Neural cell (in vitro differentiated cells): ENCODE results near the gene SEMA3B. TPM values are rescaled to one million over a fixed set of nuclear protein-coding genes. Genes with fewer than 3 reads are reported as not detected.

Experiments used
- H2AFZ ChIP-seq: fragments of 200-600, 300-800 bp; sonication (generic), shearing (Covaris generic); 2 replicates; pipeline ENCODE4 v1.6.0; 2014; ENCODE audit warnings: low read depth, mild to moderate bottlenecking, antibody characterized with exemption, low read length, moderate library complexity
- H3F3A ChIP-seq: fragments of 200-600 bp; shearing (Covaris generic); 2 replicates; pipeline ENCODE4 v1.6.1; 2016; ENCODE audit warnings: mild to moderate bottlenecking, moderate library complexity, mixed read lengths, antibody characterized with exemption, low read length; ENCODE audit not compliant: insufficient read depth, poor library complexity, severe bottlenecking
- H3K27ac ChIP-seq: fragments of 200-600, 300-800 bp; sonication (generic), shearing (Covaris generic); 2 replicates; pipeline ENCODE4 v1.5.1; 2014; ENCODE audit warnings: mild to moderate bottlenecking, low read length, moderate library complexity
- H3K27me3 ChIP-seq: fragments of 300-800, 200-600 bp; sonication (generic), shearing (Covaris generic); 2 replicates; pipeline ENCODE4 v1.6.0; 2014; ENCODE audit warnings: mild to moderate bottlenecking, low read depth, low read length, moderate library complexity; ENCODE audit not compliant: insufficient read depth
- H3K36me3 ChIP-seq: fragments of 300-800, 200-600 bp; sonication (generic), shearing (Covaris generic); 2 replicates; pipeline ENCODE4 v1.5.1; 2014; ENCODE audit warnings: mild to moderate bottlenecking, antibody characterized with exemption, low read length, moderate library complexity; ENCODE audit not compliant: insufficient read depth
- H3K4me2 ChIP-seq: fragments of 300-800, 200-600 bp; sonication (generic), shearing (Covaris generic); 2 replicates; pipeline ENCODE4 v1.6.0; 2014; ENCODE audit warnings: mild to moderate bottlenecking, low read length
- H3K4me3 ChIP-seq: fragments of 300-800, 200-600 bp; sonication (generic), shearing (Covaris generic); 2 replicates; pipeline ENCODE4 v1.5.1; 2014; ENCODE audit warnings: mild to moderate bottlenecking, low read length, moderate library complexity
- H3K79me2 ChIP-seq: fragments of 200-600 bp; shearing (Covaris generic); replicated peaks from 2 replicates; pipeline ENCODE4 v1.6.0; 2014; ENCODE audit warnings: mild to moderate bottlenecking, low read length, moderate library complexity; ENCODE audit not compliant: insufficient read depth
- H3K9ac ChIP-seq: fragments of 300-800, 200-600 bp; sonication (generic), shearing (Covaris generic); 2 replicates; pipeline ENCODE4 v1.6.1; 2016; ENCODE audit warnings: mild to moderate bottlenecking, low read length, mixed read lengths
- H3K9me2 ChIP-seq: fragments of 200-600 bp; shearing (Covaris generic); 2 replicates; pipeline ENCODE4 v1.6.1; 2016; ENCODE audit warnings: mild to moderate bottlenecking, low read length, mixed read lengths; ENCODE audit not compliant: insufficient read depth
- H3K9me3 ChIP-seq: fragments of 200-600, 300-800 bp; sonication (generic), shearing (Covaris generic); 2 replicates; pipeline ENCODE4 v1.6.1; 2016; ENCODE audit warnings: mild to moderate bottlenecking, mixed run types, low read length, moderate library complexity, mixed read lengths
- H4K20me1 ChIP-seq: fragments of 200-600 bp; shearing (Covaris generic); 2 replicates; pipeline ENCODE4 v1.6.1; 2016; ENCODE audit warnings: mild to moderate bottlenecking, mixed run types; ENCODE audit not compliant: insufficient read depth
- EP300 ChIP-seq: fragments of 450-650 bp; conservative IDR thresholded peaks from 2 replicates; pipeline ENCODE4 v1.6.1; 2014; ENCODE audit warnings: antibody characterized with exemption, mild to moderate bottlenecking, moderate library complexity; ENCODE audit not compliant: poor library complexity, severe bottlenecking
- EZH2 ChIP-seq: fragments of 200-600, 300-800 bp; shearing (Covaris generic), sonication (generic); IDR thresholded peaks from 2 replicates; pipeline ENCODE4 v1.6.1; 2014; ENCODE audit warnings: antibody characterized with exemption, low read length, borderline replicate concordance, mild to moderate bottlenecking; ENCODE audit not compliant: insufficient read depth, poor library complexity, severe bottlenecking
- MXI1 ChIP-seq: fragments of 450-650 bp; conservative IDR thresholded peaks from 2 replicates; pipeline ENCODE4 v1.6.1; 2014; ENCODE audit warnings: antibody characterized with exemption, mild to moderate bottlenecking; ENCODE audit not compliant: poor library complexity, severe bottlenecking
- POLR2AphosphoS5 ChIP-seq: IDR thresholded peaks from 2 replicates; pipeline ENCODE4 v1.6.1; 2012
- SMC3 ChIP-seq: fragments of 450-650 bp; conservative IDR thresholded peaks from 2 replicates; pipeline ENCODE4 v1.6.1; 2014; ENCODE audit warnings: antibody characterized with exemption, mild to moderate bottlenecking, moderate library complexity; ENCODE audit not compliant: poor library complexity
- TAF1 ChIP-seq: IDR thresholded peaks from 2 replicates; pipeline ENCODE4 v1.6.1; 2012; ENCODE audit warnings: low read depth
- polyA plus RNA-seq: library from polyadenylated mRNA; depleted of rRNA; stranded (reverse); fragments of >200 nt; gene quantifications from 2 replicates; pipeline ENCODE4 v1.2.3, GENCODE V29; 2014
- TF ChIP-seq, protein P1 (sequence below): fragments of 450-650 bp; IDR thresholded peaks from 2 replicates; pipeline ENCODE4 v1.5.1; 2014; ENCODE audit warnings: antibody characterized with exemption, mild to moderate bottlenecking, moderate library complexity; ENCODE audit not compliant: poor library complexity, severe bottlenecking

The SEMA3B gene
- polyA plus RNA-seq, 1 donor from 2014 or later = 7.8 TPM

GRCh38 chr3:50297384-50297775 is 28.4 kb downstream of the SEMA3B start:
- Histone ChIP-seq H2AFZ (no peak overlapping the region), H3K9me3 (no peaks in the 10 kb centered on the region), H3K4me3 (no peak overlapping the region), H3K27me3 (no peaks in the 10 kb centered on the region), H4K20me1 (no peaks in the 10 kb centered on the region), H3K9ac (no peak overlapping the region), H3K27ac (no peak overlapping the region), H3K9me2 (no peaks in the 10 kb centered on the region), H3K79me2 (no peaks in the 10 kb centered on the region), H3K36me3 (no peaks in the 10 kb centered on the region), H3K4me2 (no peak overlapping the region), H3F3A (no peaks in the 10 kb centered on the region)
- no peak for TF ChIP-seq TAF1
- TF ChIP-seq EZH2 = no peak
- TF ChIP-seq MXI1 = no peak
- TF ChIP-seq, protein P1, sequence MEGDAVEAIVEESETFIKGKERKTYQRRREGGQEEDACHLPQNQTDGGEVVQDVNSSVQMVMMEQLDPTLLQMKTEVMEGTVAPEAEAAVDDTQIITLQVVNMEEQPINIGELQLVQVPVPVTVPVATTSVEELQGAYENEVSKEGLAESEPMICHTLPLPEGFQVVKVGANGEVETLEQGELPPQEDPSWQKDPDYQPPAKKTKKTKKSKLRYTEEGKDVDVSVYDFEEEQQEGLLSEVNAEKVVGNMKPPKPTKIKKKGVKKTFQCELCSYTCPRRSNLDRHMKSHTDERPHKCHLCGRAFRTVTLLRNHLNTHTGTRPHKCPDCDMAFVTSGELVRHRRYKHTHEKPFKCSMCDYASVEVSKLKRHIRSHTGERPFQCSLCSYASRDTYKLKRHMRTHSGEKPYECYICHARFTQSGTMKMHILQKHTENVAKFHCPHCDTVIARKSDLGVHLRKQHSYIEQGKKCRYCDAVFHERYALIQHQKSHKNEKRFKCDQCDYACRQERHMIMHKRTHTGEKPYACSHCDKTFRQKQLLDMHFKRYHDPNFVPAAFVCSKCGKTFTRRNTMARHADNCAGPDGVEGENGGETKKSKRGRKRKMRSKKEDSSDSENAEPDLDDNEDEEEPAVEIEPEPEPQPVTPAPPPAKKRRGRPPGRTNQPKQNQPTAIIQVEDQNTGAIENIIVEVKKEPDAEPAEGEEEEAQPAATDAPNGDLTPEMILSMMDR = no peak

GRCh38 chr3:50297896-50298725 is 29.2 kb downstream of the SEMA3B start:
- peak overlapping the region; percentile 78 for H3K4me3 ChIP-seq
- peak overlapping the region; percentile 68 for H3K27ac ChIP-seq
- H4K20me1 ChIP-seq = no peaks in the 10 kb centered on the region
- no peak for TF ChIP-seq POLR2AphosphoS5
- no peak for TF ChIP-seq MXI1
- no peak for TF ChIP-seq EZH2
- no peak for TF ChIP-seq SMC3
- TF ChIP-seq EP300 = no peak
- TF ChIP-seq, protein P1 = no peak
- no peak overlapping the region for H2AFZ ChIP-seq
- H3K9me2 ChIP-seq = no peaks in the 10 kb centered on the region
- no peaks in the 10 kb centered on the region for H3K79me2 ChIP-seq
- H3K4me2 ChIP-seq = peak overlapping the region; percentile 80
- H3F3A ChIP-seq = no peaks in the 10 kb centered on the region
- no peaks in the 10 kb centered on the region for H3K36me3 ChIP-seq
- H3K27me3 ChIP-seq = no peaks in the 10 kb centered on the region
- peak overlapping the region; percentile 86 for H3K9ac ChIP-seq
- no peaks in the 10 kb centered on the region for H3K9me3 ChIP-seq
